H1 (cell line): ENCODE data around the gene RPL19. TPM values are rescaled to one million over a fixed set of nuclear protein-coding genes. Genes with fewer than 3 reads are reported as not detected.

ENCODE experiments used
- CTCF ChIA-PET: fragments of 300-600 bp; sonication (Branson Sonifier 250); formaldehyde crosslinking; loops from one replicate; lab custom pipeline; 2021; ENCODE audit not compliant: partially characterized antibody; lab: Charles Lee
- POLR2A ChIA-PET: fragments of 300-600 bp; sonication (Branson Sonifier 250); formaldehyde crosslinking; loops from one replicate; lab custom pipeline; 2021; ENCODE audit warnings: inconsistent platforms; ENCODE audit not compliant: partially characterized antibody; lab: Charles Lee
- DNase-seq, 2 experiments: peaks; one replicate each; pipeline versions ENCODE4 v3.0.0 to v3.0.0-alpha.2; 2010 to 2022; ENCODE audit warnings: low spot score in 2 of 2, low read depth in 1 of 2, mixed read lengths in 1 of 2
- FAIRE-seq: peaks from 2 replicates; lab custom pipeline; 2011; peaks lifted over from hg19 to GRCh38; lab: Jason Lieb, UNC
- H2AFZ ChIP-seq: 2 replicates; pipeline ENCODE4 v1.8.1; 2012; ENCODE audit warnings: low read length, inconsistent platforms
- H2AK5ac ChIP-seq: 2 replicates; pipeline ENCODE4 v1.6.1; 2013; ENCODE audit warnings: low read depth, low read length
- H2BK120ac ChIP-seq: replicated peaks from 2 replicates; pipeline ENCODE3; 2013; ENCODE audit warnings: low read depth, low read length, inconsistent platforms
- H2BK12ac ChIP-seq: 2 replicates; pipeline ENCODE4 v1.6.1; 2013; ENCODE audit warnings: low read depth, low read length
- H2BK15ac ChIP-seq: 2 replicates; pipeline ENCODE4 v1.6.1; 2013; ENCODE audit warnings: low read length
- H2BK20ac ChIP-seq: 2 replicates; pipeline ENCODE4 v1.6.1; 2013; ENCODE audit warnings: low read length
- H2BK5ac ChIP-seq: 2 replicates; pipeline ENCODE4 v1.6.1; 2013; ENCODE audit warnings: low read depth, low read length
- H3K14ac ChIP-seq: 2 replicates; pipeline ENCODE4 v1.6.1; 2013; ENCODE audit warnings: inconsistent platforms; ENCODE audit not compliant: insufficient read length
- H3K18ac ChIP-seq: 2 replicates; pipeline ENCODE4 v1.6.1; 2013; ENCODE audit warnings: low read length; ENCODE audit errors: extremely low read depth
- H3K23ac ChIP-seq: 2 replicates; pipeline ENCODE4 v1.6.1; 2013; ENCODE audit warnings: inconsistent platforms; ENCODE audit not compliant: insufficient read length
- H3K23me2 ChIP-seq: 2 replicates; pipeline ENCODE4 v1.6.1; 2013; ENCODE audit warnings: low read depth, low read length
- H3K27ac ChIP-seq: 2 replicates; pipeline ENCODE4 v1.6.1; 2011; ENCODE audit warnings: low read depth, low read length, inconsistent platforms
- H3K27me3 ChIP-seq, 4 experiments: replicated peaks in 1 of 4; 1 replicate in 1 of 4; 2 replicates in 3 of 4; pipeline versions ENCODE4 v1.6.1 to v1.8.1; 2011 to 2013; ENCODE audit warnings: low read length in 3 of 4, mild to moderate bottlenecking in 3 of 4, inconsistent platforms in 2 of 4, mixed read lengths in 2 of 4, moderate library complexity in 1 of 4; ENCODE audit not compliant: control insufficient read depth in 3 of 4, insufficient read depth in 3 of 4; ENCODE audit errors: extremely low read depth in 1 of 4
- H3K36me3 ChIP-seq, 4 experiments: 2 replicates each; pipeline versions ENCODE4 v1.6.1 to v1.8.1; 2011 to 2013; ENCODE audit warnings: mild to moderate bottlenecking in 4 of 4, low read length in 3 of 4, moderate library complexity in 2 of 4, control low read depth in 1 of 4, inconsistent platforms in 1 of 4; ENCODE audit not compliant: insufficient read depth in 4 of 4, control insufficient read depth in 2 of 4
- H3K4ac ChIP-seq: replicated peaks from 2 replicates; pipeline ENCODE3; 2013; ENCODE audit warnings: low read length, low read depth, mixed read lengths, inconsistent platforms; ENCODE audit not compliant: insufficient read length
- H3K4me1 ChIP-seq, 4 experiments: replicated peaks in 1 of 4; 1 replicate in 1 of 4; 2 replicates in 3 of 4; pipeline versions ENCODE4 v1.6.1 to v1.8.1; 2011 to 2013; ENCODE audit warnings: low read length in 3 of 4, inconsistent platforms in 2 of 4, mixed read lengths in 1 of 4; ENCODE audit not compliant: insufficient read depth in 4 of 4, control insufficient read depth in 3 of 4
- H3K4me2 ChIP-seq, 2 experiments: 2 replicates each; pipeline versions ENCODE4 v1.6.1 to v1.8.1; 2011 to 2013; ENCODE audit warnings: low read depth in 2 of 2, low read length in 2 of 2, control low read depth in 1 of 2, inconsistent platforms in 1 of 2, mild to moderate bottlenecking in 1 of 2; ENCODE audit not compliant: insufficient read depth in 1 of 2
- H3K4me3 ChIP-seq, 4 experiments: fragments of 200-600, 300-600 bp in 1 of 4; sonication (generic), shearing (Covaris generic), sonication (Bioruptor Twin) in 1 of 4; 2 replicates each; pipeline versions ENCODE4 v1.5.1 to v1.8.1; 2011 to 2016; ENCODE audit warnings: low read length in 4 of 4, low read depth in 3 of 4, control low read depth in 2 of 4, inconsistent platforms in 2 of 4, mild to moderate bottlenecking in 2 of 4, mixed read lengths in 1 of 4, moderate library complexity in 1 of 4; ENCODE audit not compliant: insufficient read depth in 2 of 4; ENCODE audit errors: extremely low read depth in 1 of 4
- H3K56ac ChIP-seq: replicated peaks from 2 replicates; pipeline ENCODE3; 2013; ENCODE audit warnings: low read depth, mild to moderate bottlenecking, mixed read lengths, low read length, inconsistent platforms; ENCODE audit not compliant: insufficient read length
- H3K79me1 ChIP-seq: 2 replicates; pipeline ENCODE4 v1.6.1; 2013; ENCODE audit warnings: low read depth, low read length, control low read depth
- H3K79me2 ChIP-seq, 2 experiments: 2 replicates each; pipeline versions ENCODE4 v1.6.1 to v1.8.1; 2012 to 2013; ENCODE audit warnings: low read length in 2 of 2, mild to moderate bottlenecking in 2 of 2, inconsistent platforms in 1 of 2; ENCODE audit not compliant: insufficient read depth in 2 of 2, control insufficient read depth in 1 of 2
- H3K9ac ChIP-seq, 4 experiments: replicated peaks in 1 of 4; 1 replicate in 1 of 4; 2 replicates in 3 of 4; pipeline versions ENCODE4 v1.6.1 to v1.8.1; 2011 to 2013; ENCODE audit warnings: low read depth in 3 of 4, low read length in 3 of 4, control low read depth in 2 of 4, mild to moderate bottlenecking in 2 of 4, moderate library complexity in 2 of 4, inconsistent platforms in 1 of 4; ENCODE audit errors: extremely low read depth in 1 of 4
- H3K9me3 ChIP-seq, 2 experiments: 2 replicates each; pipeline versions ENCODE4 v1.6.1 to v1.8.1; 2012 to 2013; ENCODE audit warnings: mild to moderate bottlenecking in 2 of 2, moderate library complexity in 2 of 2, control low read depth in 1 of 2, inconsistent platforms in 1 of 2, low read depth in 1 of 2, low read length in 1 of 2, mixed read lengths in 1 of 2; ENCODE audit not compliant: insufficient read depth in 2 of 2
- H4K20me1 ChIP-seq, 2 experiments: replicated peaks in 1 of 2; 2 replicates each; pipeline versions ENCODE3 to v1.8.1; 2011 to 2013; ENCODE audit warnings: inconsistent platforms in 2 of 2, low read length in 2 of 2, mild to moderate bottlenecking in 1 of 2; ENCODE audit not compliant: insufficient read depth in 2 of 2, control insufficient read depth in 1 of 2
- H4K5ac ChIP-seq: 2 replicates; pipeline ENCODE4 v1.6.1; 2013; ENCODE audit warnings: low read length, low read depth, mixed read lengths, inconsistent platforms; ENCODE audit not compliant: insufficient read length
- H4K8ac ChIP-seq: 2 replicates; pipeline ENCODE4 v1.8.0; 2013; ENCODE audit warnings: mild to moderate bottlenecking, moderate library complexity, low read length, inconsistent platforms; ENCODE audit not compliant: insufficient read depth; ENCODE audit errors: extremely low read depth
- H4K91ac ChIP-seq: replicated peaks from 2 replicates; pipeline ENCODE3; 2013; ENCODE audit warnings: low read length, mixed read lengths, inconsistent platforms; ENCODE audit not compliant: insufficient read length
- ASH2L ChIP-seq: fragments of 200-600, 300-600 bp; sonication (generic); IDR thresholded peaks from one replicate; pipeline ENCODE4 v1.7.1; 2017; ENCODE audit warnings: low read length
- ATF3 ChIP-seq: IDR thresholded peaks from 2 replicates; pipeline ENCODE4 v1.6.1; 2011; ENCODE audit warnings: low read depth, mild to moderate bottlenecking, low read length; ENCODE audit not compliant: insufficient read depth
- BACH1 ChIP-seq: IDR thresholded peaks from 2 replicates; pipeline ENCODE4 v1.6.1; 2012; ENCODE audit warnings: low read length, improper control_type of control experiment
- CEBPB ChIP-seq: IDR thresholded peaks from 2 replicates; pipeline ENCODE4 v1.6.1; 2012; ENCODE audit warnings: low read depth, low read length
- E2F6 ChIP-seq: IDR thresholded peaks from 2 replicates; pipeline ENCODE4 v1.6.1; 2012; ENCODE audit warnings: inconsistent platforms
- EZH2 ChIP-seq: fragments of 200-600 bp; sonication (generic); IDR thresholded peaks from 2 replicates; pipeline ENCODE4 v1.7.1; 2012; ENCODE audit warnings: low read depth, mild to moderate bottlenecking, moderate library complexity, low read length, inconsistent platforms; ENCODE audit not compliant: severe bottlenecking
- GABPA ChIP-seq: IDR thresholded peaks from 2 replicates; pipeline ENCODE4 v1.6.1; 2011; ENCODE audit warnings: mild to moderate bottlenecking, low read length, moderate library complexity, borderline replicate concordance; ENCODE audit not compliant: insufficient read depth
- RBBP5 ChIP-seq: IDR thresholded peaks from 2 replicates; pipeline ENCODE4 v1.7.1; 2012; ENCODE audit warnings: low read depth, mild to moderate bottlenecking, inconsistent platforms, low read length, moderate library complexity, borderline replicate concordance
- SP4 ChIP-seq: IDR thresholded peaks from 2 replicates; pipeline ENCODE4 v1.6.1; 2012; ENCODE audit warnings: low read length, inconsistent platforms
- SUZ12 ChIP-seq: fragments of 200-600 bp; sonication (generic); IDR thresholded peaks from 2 replicates; pipeline ENCODE4 v1.6.1; 2012; ENCODE audit warnings: mild to moderate bottlenecking, inconsistent platforms, low read length, moderate library complexity, mixed read lengths
- USF2 ChIP-seq: IDR thresholded peaks from 2 replicates; pipeline ENCODE4 v1.6.1; 2011; ENCODE audit warnings: low read length, improper control_type of control experiment
- WGBS, 2 experiments: shearing (Covaris generic) in 1 of 2; methylation state at CpG; one replicate each; pipeline versions ENCODE4 v1.1.6 to v1.1.7; 2013 to 2015; ENCODE audit warnings: low lambda C conversion rate in 2 of 2, mixed read lengths in 2 of 2, inconsistent platforms in 1 of 2, low coverage in 1 of 2, missing lambda C conversion rate in 1 of 2; ENCODE audit not compliant: insufficient replicate concordance in 2 of 2, insufficient coverage in 1 of 2, insufficient read length in 1 of 2; ENCODE audit errors: extremely low coverage in 1 of 2, missing lambda C conversion rate in 1 of 2; 5-methylcytosine and 5-hydroxymethylcytosine counted together
- polyA plus RNA-seq, 7 experiments: library from polyadenylated mRNA; depleted of rRNA in 3 of 7; stranded (reverse) in 5 of 7; unstranded in 2 of 7; fragments of >200 nt in 5 of 7; fragments of 200-250 nt in 2 of 7; gene quantifications; 1 replicate in 5 of 7; 2 replicates in 1 of 7; 4 replicates in 1 of 7; pipeline versions ENCODE4 v1.2.1 to v1.2.3, GENCODE V29; 2011 to 2013; ENCODE audit warnings: missing spikeins in 2 of 7, mixed read lengths in 2 of 7
- total RNA-seq: library from RNA; stranded (reverse); fragmentation: NEBNext Ultra II Directional; extraction: Animal tissue kit (Norgen Biotek cat#: 25700); gene quantifications from 2 replicates; pipeline ENCODE4 v1.2.1, GENCODE V29; 2021

Gene RPL19
- total and polyA plus RNA-seq, 2 of the 8 experiments (the other 6 are each of a cell fraction or from before 2014, with no cell fraction given): 2,108 to 2,182 TPM

GRCh38 chr17:39199820-39200069, 338 bp upstream of the RPL19 start:
- no peak overlapping the region for H2BK20ac ChIP-seq
- no peaks in the 10 kb centered on the region for H3K27me3 ChIP-seq
- H4K91ac ChIP-seq: no peak overlapping the region
- H2BK5ac ChIP-seq: peak overlapping the region; percentile 97; the same call in 1 of the 2 replicates
- peaks cover 29 to 39% (median 33%) of the 10 kb centered on the region in 4 experiments for H3K36me3 ChIP-seq
- H2AFZ ChIP-seq: no peak overlapping the region
- WGBS, 2 experiments: 7% methylated on average over 10 of the region's 10 CpGs; no CpG with 5 or more reads in 1 of the 2 experiments
- H3K79me2 ChIP-seq: peaks cover 7 to 44% of the 10 kb centered on the region in 2 experiments
- H3K23me2 ChIP-seq: peaks cover 11% of the 10 kb centered on the region
- H3K4me2 ChIP-seq: peak overlapping the region; percentile 87 to 92
- H3K56ac ChIP-seq: peak overlapping the region; percentile 5
- FAIRE-seq (peak; percentile 86), DNase-seq (peak in 1 of 2 experiments; percentile 61)
- no peak overlapping the region for H3K18ac ChIP-seq
- peak overlapping the region; percentile 65 for H4K5ac ChIP-seq
- peak overlapping the region; percentile 99 for H3K27ac ChIP-seq
- no peak overlapping the region for H3K14ac ChIP-seq
- CTCF ChIA-PET: interaction anchor here (0.6 to 4.1 kb wide), 14 partner anchors 9 to 438 kb away, joined by 3 to 19 read pairs (median 4); no protein-coding TSS in a partner anchor
- POLR2A ChIA-PET: interaction anchor here (0.7 to 5.0 kb wide), 34 partner anchors 8 to 448 kb away, joined by 3 to 49 read pairs (median 6); partner anchors contain the start of genes ARL5C, CDK12, FBXL20 and MED1
- peak overlapping the region; percentile 85 to 96 (median 92); a peak in 7 of 8 replicates for H3K4me3 ChIP-seq
- H3K4me1 ChIP-seq: peaks cover 4 to 26% (median 21%) of the 10 kb centered on the region in 4 experiments
- no peaks in the 10 kb centered on the region for H3K9me3 ChIP-seq
- H4K8ac ChIP-seq: no peak overlapping the region
- H2AK5ac ChIP-seq: no peak overlapping the region
- no peak overlapping the region for H2BK12ac ChIP-seq
- H3K9ac ChIP-seq: peak overlapping the region; percentile 78 to 98 (median 98); a peak in 6 of 7 replicates
- no peak overlapping the region for H2BK120ac ChIP-seq
- H3K79me1 ChIP-seq: peaks cover 2% of the 10 kb centered on the region
- no peak overlapping the region for H2BK15ac ChIP-seq
- peaks cover under 1 to 8% of the 10 kb centered on the region in 2 experiments for H4K20me1 ChIP-seq
- H3K23ac ChIP-seq: no peak overlapping the region
- H3K4ac ChIP-seq: no peak overlapping the region
- TF ChIP-seq USF2 (peak; percentile 88), ASH2L (no peak), BACH1 (no peak), GABPA (peak; percentile 66; the same call in 1 of the 2 replicates), RBBP5 (no peak), EZH2 (no peak), SP4 (no peak), ATF3 (peak; percentile 77), E2F6 (peak; percentile 31; the same call in 1 of the 2 replicates), SUZ12 (no peak), CEBPB (peak; percentile 57; the same call in 1 of the 2 replicates)
